ENCODE measurements around the gene CCDC92B.
A peak's percentile ranks its signal among the peaks of the same experiment; 100 is the strongest.

CCDC92B gene

DNA sequence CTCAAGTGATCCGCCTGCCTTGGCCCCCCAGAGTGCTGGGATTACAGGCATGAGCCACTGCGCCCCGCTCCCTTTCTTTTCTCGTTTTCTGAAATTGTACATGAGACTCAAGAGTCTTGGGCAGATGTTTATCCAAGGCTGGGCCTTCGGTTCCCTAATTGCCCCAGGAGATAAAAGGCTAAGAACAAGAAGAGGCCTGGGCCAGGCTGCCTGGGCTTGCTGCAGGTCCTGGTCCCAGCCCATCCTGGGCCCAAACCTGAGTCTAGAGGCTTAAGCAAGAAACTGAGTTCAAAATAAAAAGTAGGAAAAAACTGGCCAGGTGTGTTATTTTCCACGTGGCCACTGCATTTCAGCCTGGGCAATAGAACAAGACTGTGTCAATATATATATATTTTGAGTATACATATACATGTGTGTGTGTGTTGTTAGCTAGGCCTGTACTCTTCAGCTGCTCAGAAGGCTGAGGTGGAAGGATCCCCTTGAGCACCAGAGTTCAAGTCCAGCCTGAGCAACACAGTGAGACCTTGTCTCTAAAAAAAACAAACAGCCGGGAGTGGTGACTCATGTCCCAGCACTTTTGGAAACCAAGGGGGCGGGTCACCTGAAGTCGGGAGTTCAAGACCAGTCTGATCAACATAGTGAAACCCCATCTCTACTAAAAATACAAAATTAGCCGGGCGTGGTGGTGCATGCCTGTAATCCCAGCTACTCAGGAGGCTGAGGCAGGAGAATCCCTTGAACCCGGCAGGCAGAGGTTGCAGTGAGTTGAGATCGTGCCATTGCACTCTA lies 31.1 kb downstream of the CCDC92B start:
- no peak for DNase-seq

DNA sequence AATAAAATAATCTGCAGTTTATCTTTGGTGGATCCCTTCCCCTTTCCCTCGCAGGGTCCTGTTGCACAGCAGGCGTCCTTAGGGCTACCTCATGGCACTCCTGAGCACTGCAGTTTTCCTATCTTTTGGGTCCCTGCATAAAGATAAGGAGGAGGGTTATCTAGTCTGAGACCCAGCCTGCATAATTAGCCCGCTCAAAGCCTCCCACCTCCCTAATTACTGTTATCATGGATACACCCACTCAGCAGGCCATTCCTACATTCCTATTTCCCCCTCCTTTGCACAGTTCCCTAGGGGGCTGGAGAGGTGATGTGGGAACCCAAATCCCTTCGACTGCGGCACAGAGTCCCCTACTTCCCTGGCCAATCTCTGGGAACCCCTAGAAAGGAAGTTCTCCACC lies 32.8 kb downstream of the CCDC92B start:
- DNase-seq, result no peak

DNA sequence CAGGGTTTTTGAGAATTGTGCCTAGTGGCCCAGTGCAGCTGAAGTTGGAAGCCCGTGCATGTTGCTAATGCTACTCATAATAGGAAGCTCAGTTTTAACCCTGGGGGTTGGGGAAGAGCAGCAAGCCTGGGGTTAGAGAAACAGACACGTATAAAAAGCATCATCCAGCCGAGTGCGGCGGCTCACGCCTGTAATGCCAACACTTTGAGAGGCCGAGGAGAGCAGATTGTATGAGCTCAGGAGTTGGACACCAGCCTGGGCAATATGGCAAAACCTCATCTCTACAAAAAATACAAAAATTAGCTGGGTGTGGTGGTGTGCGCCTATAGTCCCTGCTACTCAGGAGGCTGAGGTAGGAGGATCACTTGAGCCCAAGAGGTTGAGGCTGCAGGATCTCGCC lies 35.6 kb downstream of the CCDC92B start:
- DNase-seq, result no peak

DNA sequence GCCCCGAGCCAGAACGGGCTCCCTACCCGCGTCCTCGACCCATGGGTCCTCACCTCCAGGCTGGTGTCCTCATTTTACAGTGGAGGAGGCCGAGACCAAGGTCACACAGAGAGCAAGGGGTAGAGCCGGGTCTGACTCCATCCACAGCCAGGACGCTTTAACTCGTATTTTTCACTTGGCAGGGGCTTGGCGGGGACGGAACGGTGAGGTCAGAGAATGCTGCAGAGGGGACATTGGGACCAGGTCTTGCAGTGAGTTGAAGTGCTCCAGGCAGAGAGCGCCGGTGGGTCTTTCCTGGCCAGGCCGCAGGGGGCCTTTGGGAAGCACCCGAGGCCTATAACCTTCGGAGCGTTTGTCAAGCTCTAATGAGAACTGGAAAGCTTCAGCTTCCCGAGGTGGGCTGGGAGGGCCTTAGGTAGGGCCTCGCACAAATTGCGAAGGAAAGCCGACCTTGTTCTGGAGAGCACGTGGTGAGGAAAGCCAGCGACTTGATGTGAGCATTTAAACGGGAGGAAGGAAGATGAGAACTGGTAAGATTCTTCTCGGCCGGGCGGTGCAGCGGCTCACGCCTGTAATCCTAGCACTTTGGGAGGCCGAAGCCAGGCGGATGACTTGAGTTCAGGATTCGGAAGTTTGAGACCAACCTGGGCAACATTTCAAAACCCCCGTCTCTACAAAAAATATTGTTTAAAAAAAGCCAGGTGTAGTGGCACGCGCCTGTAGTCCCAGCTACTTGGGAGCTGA lies 37.0 kb downstream of the CCDC92B start:
- no peak for DNase-seq

DNA sequence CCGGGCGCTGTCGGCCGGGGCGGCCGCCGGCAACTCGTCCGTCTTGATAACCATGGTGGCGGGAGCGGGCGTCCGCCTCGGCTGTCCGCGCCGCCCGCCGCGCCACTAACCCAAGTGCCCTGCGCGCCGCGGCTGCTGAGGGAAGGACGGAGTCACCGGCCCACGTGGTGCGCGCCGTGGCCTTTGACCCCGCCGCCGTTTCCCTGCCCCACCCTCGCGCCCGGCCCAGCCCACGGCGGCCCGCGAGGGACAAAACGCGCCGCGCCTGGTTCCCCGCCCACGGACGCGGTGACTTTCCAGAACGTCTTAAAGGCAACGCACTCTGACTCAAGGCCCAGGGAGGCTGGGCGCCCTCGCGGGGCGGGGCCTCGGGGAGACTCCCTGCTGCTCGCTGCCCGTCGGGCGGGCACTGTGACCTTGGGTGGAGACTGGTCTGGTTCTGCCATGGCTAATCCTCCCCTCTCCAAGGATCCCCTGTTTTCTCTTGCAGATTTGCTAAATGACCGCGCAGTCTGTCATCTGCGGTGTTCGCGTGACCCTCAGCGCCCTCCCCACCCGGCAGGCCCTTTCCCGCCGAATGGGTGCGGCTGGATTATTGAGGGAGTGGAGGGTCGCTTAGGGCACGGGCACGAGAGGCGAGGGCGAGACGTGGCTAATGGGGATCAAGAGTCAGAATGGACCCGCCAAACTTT lies 37.7 kb downstream of the CCDC92B start, which contains the start of gene CLUH:
TSS of gene CLUH (minus strand) at position 157 of the 692 bp plus-strand sequence. CDS start at position 54, 103 bp downstream.
- DNase-seq, result peak; percentile 96 to 99

DNA sequence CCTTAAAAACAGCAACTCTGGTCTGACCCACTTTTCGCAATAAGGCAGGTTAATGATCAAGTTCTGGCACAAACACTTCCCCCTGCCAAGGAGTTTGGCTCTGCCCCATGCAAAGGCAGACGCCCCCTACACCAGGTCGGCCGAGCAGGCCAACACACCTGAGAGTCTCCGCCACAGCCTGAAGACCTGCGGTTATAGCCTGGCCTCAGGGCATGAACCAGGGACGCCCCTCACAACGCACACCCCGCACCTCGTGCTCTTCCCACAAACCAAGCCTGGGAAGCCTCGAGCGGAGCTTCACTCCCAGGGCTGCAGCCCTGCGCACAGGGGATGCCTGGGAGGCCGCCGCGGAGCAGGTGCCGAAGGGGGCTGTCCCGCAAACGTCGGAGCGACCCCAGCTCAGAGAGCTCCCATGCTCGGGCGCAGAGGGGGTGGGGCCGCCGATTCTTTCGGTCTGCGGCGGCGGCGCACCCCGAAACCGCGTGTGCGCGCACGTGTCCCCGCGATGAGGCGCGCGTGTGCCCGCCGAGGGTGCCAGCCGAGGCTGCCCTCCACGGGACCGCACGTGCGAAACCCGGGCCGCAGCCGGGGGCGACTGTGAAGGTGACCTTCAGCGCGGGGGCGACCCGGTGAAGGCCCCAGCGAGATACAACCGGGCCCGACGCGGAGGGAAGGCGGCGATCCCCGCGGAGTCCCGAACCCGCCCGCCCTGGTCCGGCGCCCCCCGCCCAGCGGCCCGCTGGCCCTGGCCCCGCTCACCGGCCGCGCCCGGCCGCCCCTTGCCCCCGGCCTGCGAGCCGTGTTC lies 38.4 kb downstream of the CCDC92B start:
- DNase-seq, result peak in 1 of 2 donors; percentile 23

DNA sequence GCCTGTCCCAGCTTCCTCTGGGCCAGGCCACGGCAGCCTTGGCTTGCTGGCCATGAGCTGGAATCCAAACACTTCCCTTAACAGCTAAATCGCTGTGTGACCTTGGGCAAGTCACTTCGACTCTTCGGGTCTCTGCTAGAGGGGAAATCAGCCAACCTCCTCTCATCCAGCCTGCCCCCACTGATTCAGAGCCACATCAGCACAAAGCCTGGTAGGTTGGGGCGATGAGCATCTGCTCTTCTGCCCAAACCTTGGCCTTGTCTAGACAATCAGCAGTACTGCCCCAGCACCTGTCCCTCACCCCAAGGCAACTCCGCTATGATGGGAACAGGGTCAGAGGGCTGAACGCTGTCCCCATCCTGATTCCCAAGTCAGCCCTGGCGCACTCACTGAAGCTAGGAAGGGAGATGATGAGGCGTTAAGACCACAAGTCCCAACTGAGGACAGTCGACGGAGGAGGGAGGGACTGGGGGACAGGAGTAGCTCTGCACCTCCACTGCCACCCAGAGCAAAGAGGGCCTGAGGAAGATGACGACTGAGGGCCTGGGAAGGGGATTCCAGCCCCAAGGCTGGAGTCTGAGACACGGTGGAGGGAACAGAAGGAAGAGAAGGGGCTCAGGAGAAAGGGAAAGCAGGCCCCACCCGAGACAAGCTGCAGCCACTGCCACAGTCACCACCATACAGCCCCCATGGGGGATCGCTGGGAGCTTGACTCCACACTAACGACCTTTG lies 39.2 kb downstream of the CCDC92B start:
- no peak for DNase-seq

DNA sequence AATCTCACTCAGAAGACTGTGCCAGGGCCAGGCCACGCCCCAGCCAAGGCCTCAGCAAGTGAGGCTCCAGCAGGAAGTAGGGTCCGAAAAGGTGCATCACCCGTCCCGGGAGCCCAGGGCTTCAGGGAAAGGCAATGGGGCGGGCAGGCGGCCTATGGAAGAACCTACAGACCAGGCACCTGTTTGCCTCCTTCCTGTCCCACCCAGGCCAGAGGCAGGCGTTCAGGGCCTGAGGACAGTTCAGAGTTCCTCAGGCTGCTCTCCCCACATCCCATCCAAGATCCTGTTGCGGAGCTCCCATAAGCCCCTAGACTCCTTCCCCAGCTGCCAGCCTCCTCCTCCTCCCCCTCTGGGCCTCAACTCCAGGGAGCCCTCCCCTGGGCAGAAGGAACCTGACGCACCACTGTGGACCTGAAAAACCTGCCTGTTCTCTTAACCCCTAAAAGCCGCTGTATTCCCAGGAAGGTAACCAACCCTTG lies 40.2 kb downstream of the CCDC92B start:
- DNase-seq, result no peak

DNA sequence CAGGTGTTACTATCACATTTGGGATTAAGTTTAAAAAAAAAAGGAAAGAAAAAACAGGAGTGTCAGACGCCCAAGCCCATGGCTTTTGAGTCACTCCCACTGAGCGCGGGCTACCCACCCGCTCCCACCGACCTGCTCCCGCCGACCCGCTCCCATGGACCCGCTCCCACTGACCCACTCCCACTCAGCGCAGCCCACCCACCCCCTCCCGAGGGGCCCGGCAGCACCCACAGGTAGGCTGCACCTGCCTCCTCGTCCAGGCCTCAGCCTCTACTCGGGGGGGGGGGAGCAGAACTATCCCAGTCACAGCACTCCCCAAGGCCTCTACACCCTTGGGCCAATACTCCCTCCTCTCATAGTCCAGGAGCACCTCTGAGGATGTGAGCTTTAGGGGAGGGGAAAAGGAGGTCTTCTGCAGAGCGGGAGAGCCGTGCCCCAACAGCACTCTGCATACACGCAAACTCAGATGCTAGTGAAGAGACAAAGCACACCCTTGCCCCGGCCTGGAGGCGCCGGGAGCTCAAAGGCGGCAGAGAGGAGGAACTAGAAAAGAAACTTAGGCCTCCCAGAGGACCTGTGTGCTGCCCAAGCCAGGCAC lies 40.8 kb downstream of the CCDC92B start:
- DNase-seq, result no peak

DNA sequence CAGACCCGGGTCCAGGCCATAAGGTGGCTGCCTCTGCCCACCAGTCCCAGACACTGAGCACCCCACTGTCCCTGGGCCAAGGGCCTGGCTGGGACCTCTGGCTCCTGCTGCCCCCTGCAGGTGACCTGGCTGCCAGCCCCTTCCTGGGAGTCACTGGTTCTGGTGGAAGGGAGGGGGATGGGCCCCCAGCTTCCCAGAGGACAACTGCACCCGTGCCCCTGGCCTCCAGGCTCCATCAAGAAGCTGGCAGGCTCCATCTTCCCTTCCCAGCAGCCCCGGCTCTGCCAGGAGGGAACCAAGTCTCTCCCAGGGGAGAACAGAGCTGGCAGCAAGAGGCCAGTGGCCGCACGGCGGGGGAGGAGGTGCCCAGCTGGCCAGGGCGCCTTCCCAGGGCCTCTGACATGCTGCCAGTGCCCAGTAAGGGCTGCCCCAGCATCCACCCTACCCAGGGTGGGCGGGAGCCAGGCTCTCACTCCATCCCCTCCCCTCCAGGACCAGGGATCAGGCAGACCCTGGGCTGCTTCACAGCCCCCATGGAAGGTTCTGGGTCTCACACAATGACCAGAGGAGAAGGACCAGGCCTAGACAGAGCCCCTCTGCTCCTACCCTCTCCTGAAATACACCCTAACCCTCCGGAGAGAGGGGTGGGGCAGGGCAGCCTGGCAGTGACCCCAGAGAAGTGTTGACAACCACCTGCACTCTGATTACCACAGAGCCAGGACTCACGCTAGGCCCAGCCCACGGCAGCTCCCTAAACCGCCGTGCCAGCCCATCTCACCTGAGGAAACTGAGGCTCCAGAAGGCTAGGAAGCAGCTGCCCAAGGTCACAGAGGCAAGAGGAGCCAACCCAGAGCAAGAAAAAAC lies 41.5 kb downstream of the CCDC92B start:
- no peak for DNase-seq

DNA sequence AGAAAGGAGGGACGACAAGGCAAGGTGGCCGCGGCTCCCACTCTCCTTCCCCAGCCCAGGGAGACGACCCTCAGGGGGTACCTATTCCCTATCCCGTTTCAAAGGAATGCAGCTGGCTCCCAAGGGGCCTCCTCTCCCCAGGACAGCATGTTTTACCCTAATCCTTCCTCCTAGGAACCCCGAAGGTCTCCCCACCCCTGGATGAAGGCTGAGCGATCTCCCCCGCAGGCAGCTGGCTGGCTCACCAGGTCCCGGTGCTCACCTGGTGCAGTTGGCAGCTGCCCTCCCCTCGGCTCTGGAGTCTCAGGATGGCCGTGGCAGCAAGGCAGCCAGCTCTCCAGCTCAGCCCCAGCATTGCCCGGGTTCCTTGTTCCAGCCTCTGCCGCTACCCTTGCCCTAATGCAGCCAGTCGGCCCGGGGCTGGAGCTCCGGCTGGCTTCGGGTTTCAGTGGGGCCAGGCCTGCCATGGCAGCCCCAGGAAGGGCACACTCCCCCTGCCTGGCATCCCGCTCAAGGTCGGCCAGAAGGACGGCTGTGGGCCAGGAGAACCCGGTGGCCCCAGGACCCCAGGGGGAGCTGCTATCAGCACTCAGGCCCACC lies 42.4 kb downstream of the CCDC92B start:
- no peak for DNase-seq

DNA sequence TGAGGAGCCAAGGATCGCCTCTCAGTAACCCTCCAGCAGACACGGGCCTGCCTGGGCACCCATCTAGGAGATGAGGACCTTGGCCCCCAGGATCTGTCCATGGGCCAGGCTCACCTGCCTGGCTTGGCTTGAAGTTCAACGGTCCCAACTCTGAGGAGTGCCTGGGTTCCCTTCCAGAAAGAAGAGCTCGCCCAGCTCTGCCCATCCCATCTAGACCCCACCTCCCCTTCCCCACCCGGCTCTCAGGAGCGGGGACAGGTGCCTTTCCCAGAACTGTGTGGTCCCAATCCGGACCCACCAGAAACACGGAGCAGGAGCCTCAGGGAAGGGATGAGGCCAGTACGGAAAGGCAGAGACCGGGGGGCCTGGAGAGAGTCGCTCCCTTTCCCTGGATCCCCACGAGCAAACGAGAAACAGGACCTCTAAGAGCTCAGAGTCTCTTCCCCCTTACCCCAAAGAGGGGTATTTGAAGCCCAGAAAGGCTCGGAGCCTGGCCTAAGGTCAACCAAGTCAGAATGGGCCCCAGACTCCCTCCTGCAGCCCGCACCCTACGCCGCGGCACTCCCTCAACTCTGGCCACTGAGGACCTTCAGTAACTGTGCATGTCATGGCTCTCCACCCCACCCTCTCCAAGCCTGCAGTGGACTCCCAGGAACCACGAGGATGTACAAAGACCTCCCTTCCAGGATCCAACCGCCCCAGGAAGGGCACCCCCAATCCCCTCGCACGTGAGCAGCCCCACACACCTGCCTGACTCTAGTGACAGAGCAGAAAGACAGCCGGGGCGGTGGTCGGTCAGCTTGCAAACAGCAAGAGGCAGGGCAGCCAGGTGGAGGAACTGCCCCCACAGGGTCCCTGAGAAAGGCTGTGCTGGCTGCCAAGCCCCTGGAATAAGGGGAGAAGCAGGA lies 43.3 kb downstream of the CCDC92B start:
- no peak for DNase-seq

DNA sequence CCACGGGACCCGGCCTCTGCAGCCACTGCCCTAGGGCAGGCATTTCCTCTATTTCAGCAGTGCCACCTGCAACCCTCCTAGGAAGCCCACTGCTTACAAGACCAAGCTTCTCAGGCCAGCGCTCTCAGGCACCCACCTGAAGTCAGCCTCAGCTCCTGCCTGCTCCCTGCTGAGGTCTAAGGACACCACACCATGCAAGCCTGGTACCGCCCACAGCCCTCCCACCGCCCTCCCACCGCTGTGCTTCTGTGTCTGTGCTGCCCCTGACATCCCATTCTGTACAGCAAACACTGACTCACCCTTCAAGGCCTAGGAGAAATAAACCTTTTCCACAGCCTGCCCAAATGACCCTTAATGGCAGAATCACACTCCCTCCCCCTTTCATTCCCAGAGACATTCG lies 44.2 kb downstream of the CCDC92B start:
- DNase-seq, result no peak

DNA sequence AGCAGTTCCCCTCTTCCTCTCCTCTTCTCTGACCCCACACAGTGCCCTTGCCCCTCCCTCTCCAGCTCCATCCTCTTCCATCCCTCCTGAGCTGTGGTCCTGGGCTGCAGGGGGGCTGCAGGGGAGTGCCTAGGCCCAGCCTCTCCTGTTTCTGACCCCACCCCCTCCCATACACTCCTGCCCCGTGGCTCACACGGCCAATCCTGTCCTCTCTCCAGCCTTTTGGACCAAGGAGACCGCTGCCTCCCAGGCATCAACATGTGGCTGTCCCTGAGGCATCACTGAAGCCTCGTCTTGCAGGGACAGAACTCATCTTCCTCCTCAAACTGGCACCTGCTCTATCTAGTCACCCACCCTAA lies 44.6 kb downstream of the CCDC92B start:
- no peak for DNase-seq

DNA sequence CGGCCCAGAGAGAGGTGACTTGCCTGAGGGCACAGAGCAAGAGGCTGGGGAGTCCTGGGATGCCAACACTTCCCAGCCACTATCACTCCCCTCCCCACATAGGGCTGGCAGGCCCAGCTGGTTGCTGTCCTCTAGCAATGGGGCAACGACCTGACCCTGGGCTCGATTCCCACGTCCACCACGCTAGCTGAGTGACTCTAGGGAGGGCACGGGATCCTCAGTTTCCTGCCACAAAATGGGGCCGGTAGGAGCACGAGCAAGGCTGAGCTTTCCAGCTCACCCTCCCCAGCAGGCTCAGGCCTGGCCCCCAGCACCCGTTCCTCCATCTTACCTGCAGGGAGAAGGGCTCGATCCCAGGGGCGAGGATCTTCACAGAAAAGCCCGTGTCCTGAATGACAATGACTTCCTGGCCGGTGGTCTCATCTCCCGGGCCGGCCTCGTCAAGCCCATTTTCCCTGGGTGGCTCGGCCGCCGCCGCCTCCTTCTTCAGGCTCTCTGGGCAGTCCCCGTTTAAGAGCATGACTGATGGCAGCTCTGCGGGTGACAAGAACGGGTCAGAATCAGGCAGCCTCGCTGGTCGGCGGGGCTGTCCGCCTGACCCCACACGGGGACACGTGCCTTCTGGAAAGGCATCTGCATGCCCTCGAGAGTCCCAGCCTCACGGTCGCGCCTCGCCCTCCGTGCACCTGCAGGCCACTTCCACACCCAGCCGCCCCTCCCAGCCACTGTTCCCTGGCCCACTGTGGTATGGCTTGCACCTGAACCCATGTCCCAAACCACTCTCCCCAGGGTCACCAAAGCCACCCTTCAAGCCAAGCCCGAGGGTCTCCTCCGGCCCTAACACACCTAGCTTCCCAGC lies 45.2 kb downstream of the CCDC92B start:
- no peak for DNase-seq

DNA sequence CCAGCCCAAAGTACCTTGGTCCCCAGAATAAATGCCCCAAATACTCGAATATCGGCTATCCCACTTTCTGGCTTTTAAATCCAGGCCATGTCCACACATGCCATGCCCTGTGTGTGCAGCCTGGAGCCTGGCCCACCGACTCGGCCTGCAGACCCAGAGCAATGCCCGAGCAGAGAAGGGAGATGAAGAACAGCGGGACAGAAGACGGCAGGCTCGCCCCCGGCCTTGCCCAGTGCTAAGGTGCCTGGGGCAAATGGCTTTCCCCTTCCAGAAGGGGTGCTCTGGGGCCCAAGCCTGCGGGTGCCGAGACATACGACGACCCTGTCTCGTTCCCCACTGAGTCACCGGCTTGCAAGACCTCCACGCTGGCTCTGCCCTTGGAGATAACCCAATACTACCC lies 45.8 kb downstream of the CCDC92B start:
- DNase-seq, result no peak

DNA sequence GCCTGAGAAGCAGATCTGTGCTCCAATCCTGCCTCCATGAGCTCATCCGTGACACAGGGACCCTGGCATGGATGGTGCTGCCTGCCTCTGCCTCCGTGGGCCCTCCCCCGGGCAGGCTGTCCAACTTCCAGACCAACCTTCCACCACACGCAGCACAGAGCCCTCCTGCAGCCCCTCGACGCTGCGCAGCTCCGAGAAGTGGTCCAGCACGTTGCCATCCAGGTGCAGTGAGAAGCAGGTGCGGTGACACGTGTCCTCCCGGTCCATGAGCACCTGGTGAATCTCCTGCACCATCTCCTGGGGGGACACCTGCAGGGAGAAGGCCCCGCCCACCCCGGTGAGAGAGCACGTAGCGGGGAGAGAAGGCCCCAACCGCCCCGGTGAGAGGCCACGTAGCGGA lies 46.3 kb downstream of the CCDC92B start:
- no peak for DNase-seq
